SK-N-SH treated with all-trans-retinoic acid at 6 μM for 48 hours (cell line): Measurements from ENCODE around the gene ZSWIM9.
A peak's percentile ranks its signal among the peaks of the same experiment; 100 is the strongest.

ENCODE experiments used
- ATAC-seq: fragments of 200-7000 bp; cut with Tn5 transposase; 3 replicates; pipeline ENCODE4 v1.9.1; 2020; ENCODE audit warnings: mild to moderate bottlenecking, moderate library complexity
- ARNTL ChIP-seq: fragments of 450-650 bp; formaldehyde crosslinking; IDR thresholded peaks from 2 replicates; pipeline ENCODE4 v1.5.0; 2020; ENCODE audit warnings: low read depth, mild to moderate bottlenecking, moderate library complexity, borderline replicate concordance
- BACH2 ChIP-seq: fragments of 250-450 bp; sonication (Bioruptor Pico); IDR thresholded peaks from 2 replicates; pipeline ENCODE4 v1.9.0; 2021; ENCODE audit warnings: mild to moderate bottlenecking, borderline replicate concordance
- CREB5 ChIP-seq: fragments of 250-450 bp; sonication (Bioruptor Pico); IDR thresholded peaks from 2 replicates; pipeline ENCODE4 v1.5.1; 2020; ENCODE audit warnings: low read depth, mild to moderate bottlenecking, moderate library complexity
- CSDC2 ChIP-seq: fragments of 250-450 bp; sonication (Bioruptor Pico); IDR thresholded peaks from 2 replicates; pipeline ENCODE4 v1.5.0; 2020; ENCODE audit warnings: mild to moderate bottlenecking, moderate library complexity
- CSRNP3 ChIP-seq: fragments of 250-450 bp; sonication (Bioruptor Pico); IDR thresholded peaks from 2 replicates; pipeline ENCODE4 v1.5.1; 2021; ENCODE audit warnings: mild to moderate bottlenecking, moderate library complexity
- GLIS3 ChIP-seq: fragments of 250-450 bp; sonication (Bioruptor Pico); IDR thresholded peaks from 2 replicates; pipeline ENCODE4 v1.5.0; 2020; ENCODE audit warnings: mild to moderate bottlenecking, moderate library complexity
- ISL1 ChIP-seq: fragments of 250-450 bp; sonication (Bioruptor Pico); IDR thresholded peaks from 2 replicates; pipeline ENCODE4 v2.1.2; 2022; ENCODE audit warnings: mild to moderate bottlenecking, moderate library complexity
- OSR1 ChIP-seq: fragments of 250-450 bp; sonication (Bioruptor Pico); IDR thresholded peaks from 2 replicates; pipeline ENCODE4 v1.8.0; 2022; ENCODE audit warnings: moderate library complexity, mild to moderate bottlenecking, inconsistent platforms
- PATZ1 ChIP-seq: fragments of 250-450 bp; sonication (Bioruptor Pico); IDR thresholded peaks from 2 replicates; pipeline ENCODE4 v1.8.0; 2020; ENCODE audit warnings: mild to moderate bottlenecking, moderate library complexity, borderline replicate concordance
- POU6F1 ChIP-seq: fragments of 250-450 bp; sonication (Bioruptor Pico); IDR thresholded peaks from 2 replicates; pipeline ENCODE4 v1.8.0; 2021; ENCODE audit warnings: low read depth, mild to moderate bottlenecking, moderate library complexity, borderline replicate concordance
- PPARA ChIP-seq: fragments of 250-450 bp; sonication (Bioruptor Pico); IDR thresholded peaks from 2 replicates; pipeline ENCODE4 v1.5.0; 2020; ENCODE audit warnings: mild to moderate bottlenecking, borderline replicate concordance
- SNAI2 ChIP-seq: fragments of 250-450 bp; sonication (Bioruptor Pico); IDR thresholded peaks from 2 replicates; pipeline ENCODE4 v1.5.0; 2020; ENCODE audit warnings: mild to moderate bottlenecking, moderate library complexity
- TCF4 ChIP-seq: fragments of 250-450 bp; sonication (Bioruptor Pico); IDR thresholded peaks from 2 replicates; pipeline ENCODE4 v1.8.0; 2021; ENCODE audit warnings: mild to moderate bottlenecking, moderate library complexity, borderline replicate concordance
- TOX ChIP-seq: fragments of 250-450 bp; sonication (Bioruptor Pico); IDR thresholded peaks from 2 replicates; pipeline ENCODE4 v1.8.0; 2021; ENCODE audit warnings: mild to moderate bottlenecking, moderate library complexity, borderline replicate concordance
- TSHZ2 ChIP-seq: fragments of 250-450 bp; sonication (Bioruptor Pico); IDR thresholded peaks from 2 replicates; pipeline ENCODE4 v1.5.0; 2020; ENCODE audit warnings: mild to moderate bottlenecking, moderate library complexity
- ZC3H10 ChIP-seq: fragments of 250-450 bp; sonication (Bioruptor Pico); IDR thresholded peaks from 2 replicates; pipeline ENCODE4 v1.5.1; 2021; ENCODE audit warnings: mild to moderate bottlenecking, moderate library complexity
- ZFP3 ChIP-seq: fragments of 250-450 bp; sonication (Bioruptor Pico); IDR thresholded peaks from 2 replicates; pipeline ENCODE4 v1.5.0; 2020; ENCODE audit warnings: mild to moderate bottlenecking, moderate library complexity
- ZFP30 ChIP-seq: fragments of 450-650 bp; formaldehyde crosslinking; IDR thresholded peaks from 2 replicates; pipeline ENCODE4 v1.5.0; 2022; ENCODE audit warnings: mild to moderate bottlenecking, moderate library complexity
- ZNF565 ChIP-seq: fragments of 450-650 bp; formaldehyde crosslinking; conservative IDR thresholded peaks from 2 replicates; pipeline ENCODE4 v1.5.0; 2020; ENCODE audit warnings: low read depth, mild to moderate bottlenecking, moderate library complexity
- ZNF70 ChIP-seq: fragments of 450-650 bp; formaldehyde crosslinking; IDR thresholded peaks from 2 replicates; pipeline ENCODE4 v1.5.0; 2020; ENCODE audit warnings: mild to moderate bottlenecking, moderate library complexity
- ZNF8 ChIP-seq: fragments of 450-650 bp; formaldehyde crosslinking; IDR thresholded peaks from 2 replicates; pipeline ENCODE4 v1.5.0; 2020; ENCODE audit warnings: mild to moderate bottlenecking, moderate library complexity

ZSWIM9 gene

DNA sequence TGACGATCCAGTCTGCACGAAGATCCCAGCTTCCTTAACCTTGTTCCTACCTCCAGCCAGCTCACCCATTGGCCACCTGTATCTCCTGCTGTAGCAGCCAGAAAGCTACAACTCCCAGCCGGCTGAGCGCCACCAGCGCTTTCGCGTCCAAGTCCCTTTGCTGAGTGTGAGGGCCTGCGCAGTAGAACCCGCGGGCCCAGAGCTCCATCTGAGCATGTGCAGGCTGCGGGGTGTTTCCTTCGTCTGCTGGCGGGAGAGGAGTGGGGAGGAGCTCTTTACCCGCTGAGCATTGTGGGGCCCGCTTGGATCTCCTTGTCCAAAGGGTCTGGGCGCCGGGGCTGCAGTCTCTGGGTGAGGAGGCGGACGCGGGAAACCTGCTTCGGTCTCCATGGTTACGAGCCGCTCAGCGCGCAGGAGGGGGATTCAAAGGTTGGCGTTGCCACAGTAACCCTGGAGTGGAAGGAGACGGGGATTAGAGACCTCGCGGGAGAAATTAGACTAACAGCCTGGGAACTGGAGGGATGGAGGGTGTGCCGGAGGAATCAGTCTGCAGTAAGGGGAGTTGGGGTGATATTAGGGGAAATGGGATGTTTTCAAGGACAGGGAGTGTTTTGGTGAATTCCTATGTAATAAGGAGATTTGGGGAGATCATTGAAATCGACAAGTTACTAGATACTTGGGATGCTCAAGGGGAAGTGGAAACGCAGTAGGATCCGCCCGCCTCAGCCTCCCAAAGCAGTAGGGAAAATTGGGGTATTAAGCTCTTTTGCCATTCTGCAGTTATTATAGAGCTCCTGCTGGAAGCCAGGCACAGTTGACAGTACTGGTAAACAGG is 33.5 kb downstream of the ZSWIM9 start (continued):
- TF ChIP-seq PATZ1 (peak; percentile 69), ZNF70 (CRISPR knock-in tag) (no peak), PPARA (CRISPR knock-in tag) (no peak), SNAI2 (no peak), BACH2 (CRISPR knock-in tag) (no peak), ZNF565 (CRISPR knock-in tag) (no peak), GLIS3 (CRISPR knock-in tag) (peak; percentile 65; the same call in 1 of the 2 replicates), ZNF8 (no peak), OSR1 (CRISPR knock-in tag) (no peak)

DNA sequence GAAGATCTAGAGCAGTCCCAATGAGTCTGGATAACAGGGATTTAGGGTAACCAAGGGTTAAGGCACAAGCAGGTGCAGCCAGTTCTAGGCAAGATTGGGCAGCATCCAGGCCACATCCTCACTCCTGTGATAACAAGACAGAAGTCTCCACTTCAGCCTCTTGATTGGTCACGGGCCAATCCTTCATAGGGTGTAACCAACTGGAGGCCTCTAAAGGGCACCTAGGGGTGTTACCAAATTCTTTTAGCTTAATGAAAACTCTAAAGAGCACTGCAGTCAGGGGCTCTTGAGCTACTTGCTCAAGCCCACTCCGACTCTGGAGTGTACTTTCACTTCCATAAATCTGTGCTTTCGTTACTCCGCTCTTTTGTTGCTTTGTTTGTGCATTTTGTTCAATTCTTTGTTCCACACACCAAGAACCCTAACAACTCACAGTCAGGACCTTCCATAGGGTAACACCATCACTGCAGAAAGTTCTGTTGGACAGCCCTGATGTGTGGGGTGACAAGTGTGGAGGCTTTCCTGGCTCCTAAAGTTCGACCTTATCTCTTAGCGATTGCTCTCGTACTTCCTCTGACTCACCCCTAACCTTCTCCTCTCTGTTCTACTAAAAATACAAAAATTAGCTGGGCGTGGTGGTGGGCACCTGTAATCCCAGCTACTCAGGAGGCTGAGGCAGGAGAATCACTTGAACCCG is 36.1 kb downstream of the ZSWIM9 start:
- ATAC-seq = no peak
- TF ChIP-seq PPARA (CRISPR knock-in tag) (no peak), ZFP30 (CRISPR knock-in tag) (no peak), ARNTL (CRISPR knock-in tag) (no peak), ZNF8 (no peak), ZFP3 (no peak), TOX (CRISPR knock-in tag) (no peak), TCF4 (no peak), GLIS3 (CRISPR knock-in tag) (no peak), ZNF70 (CRISPR knock-in tag) (no peak), CREB5 (CRISPR knock-in tag) (no peak), OSR1 (CRISPR knock-in tag) (no peak), CSDC2 (CRISPR knock-in tag) (no peak), BACH2 (CRISPR knock-in tag) (no peak), POU6F1 (no peak), CSRNP3 (CRISPR knock-in tag) (no peak), PATZ1 (no peak), ISL1 (no peak), SNAI2 (no peak), ZC3H10 (no peak), ZNF565 (CRISPR knock-in tag) (no peak)

DNA sequence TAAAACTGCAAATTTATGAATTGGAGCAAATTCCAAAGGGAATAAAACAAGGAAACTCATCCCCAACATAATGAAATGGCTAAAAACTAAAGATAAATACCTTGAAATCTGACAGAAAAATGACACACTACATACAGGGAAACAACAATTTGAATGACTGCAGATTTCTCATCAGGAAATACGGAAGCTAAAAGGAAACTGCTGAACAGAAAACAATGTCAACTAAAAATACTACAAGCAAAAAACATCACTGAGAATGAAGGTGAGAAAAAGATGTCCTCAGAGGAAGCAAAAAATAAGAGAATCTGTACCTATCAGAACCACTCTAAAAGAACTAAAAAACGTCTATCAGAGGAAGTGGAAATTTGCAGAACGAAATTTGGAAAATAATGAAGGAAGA is 39.5 kb downstream of the ZSWIM9 start:
- no peak for ATAC-seq
- TF ChIP-seq ISL1 (no peak), ZC3H10 (no peak), ARNTL (CRISPR knock-in tag) (no peak), TOX (CRISPR knock-in tag) (no peak), CSDC2 (CRISPR knock-in tag) (no peak), PPARA (CRISPR knock-in tag) (no peak), OSR1 (CRISPR knock-in tag) (no peak), ZNF70 (CRISPR knock-in tag) (no peak), TSHZ2 (CRISPR knock-in tag) (no peak), ZFP30 (CRISPR knock-in tag) (no peak), CSRNP3 (CRISPR knock-in tag) (no peak), ZFP3 (no peak), GLIS3 (CRISPR knock-in tag) (no peak), BACH2 (CRISPR knock-in tag) (no peak), ZNF8 (no peak)
